Peyer's patch (tissue), 4 donors: ENCODE data around the gene YIPF5.

Source experiments
- POLR2A ChIP-seq, 2 donors: fragments of 450-650 bp; IDR thresholded peaks; one replicate each; pipeline ENCODE4 v1.5.1; 2017; ENCODE audit warnings: antibody characterized with exemption in 2 of 2, mild to moderate bottlenecking in 2 of 2, moderate library complexity in 2 of 2
- TF ChIP-seq, protein P1 (sequence below), 6 experiments: fragments of 450-650 bp in 4 of 6; fragments of 200-600 bp in 2 of 6; sonication (generic) in 1 of 6; IDR thresholded peaks; one replicate each; pipeline ENCODE4 v1.5.1; 2017 to 2019; ENCODE audit warnings: antibody characterized with exemption in 6 of 6, mild to moderate bottlenecking in 3 of 6, moderate library complexity in 1 of 6

DNA sequence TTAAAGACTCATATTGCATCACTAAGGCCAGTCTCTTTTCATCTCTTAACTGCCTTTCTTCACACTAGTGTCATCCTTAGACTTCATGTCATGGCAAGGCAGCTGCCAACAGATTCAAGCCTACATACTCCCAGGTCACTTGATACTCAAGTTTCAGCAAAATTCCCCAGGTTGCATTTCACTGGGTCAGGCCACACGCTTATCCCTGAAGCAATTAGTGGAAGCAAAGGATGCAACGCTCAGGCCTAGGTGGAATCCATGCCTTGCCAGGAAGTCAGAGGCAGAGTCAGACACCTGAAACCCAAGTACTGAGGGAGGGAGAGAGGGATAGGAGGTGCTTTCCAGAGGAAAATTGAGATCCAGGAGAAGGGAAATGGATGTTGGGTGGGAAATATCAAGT lies 28.9 kb downstream of the YIPF5 start:
- no peak for TF ChIP-seq POLR2A (IDR thresholded peaks at IDR 0.05)
- TF ChIP-seq, protein P1, sequence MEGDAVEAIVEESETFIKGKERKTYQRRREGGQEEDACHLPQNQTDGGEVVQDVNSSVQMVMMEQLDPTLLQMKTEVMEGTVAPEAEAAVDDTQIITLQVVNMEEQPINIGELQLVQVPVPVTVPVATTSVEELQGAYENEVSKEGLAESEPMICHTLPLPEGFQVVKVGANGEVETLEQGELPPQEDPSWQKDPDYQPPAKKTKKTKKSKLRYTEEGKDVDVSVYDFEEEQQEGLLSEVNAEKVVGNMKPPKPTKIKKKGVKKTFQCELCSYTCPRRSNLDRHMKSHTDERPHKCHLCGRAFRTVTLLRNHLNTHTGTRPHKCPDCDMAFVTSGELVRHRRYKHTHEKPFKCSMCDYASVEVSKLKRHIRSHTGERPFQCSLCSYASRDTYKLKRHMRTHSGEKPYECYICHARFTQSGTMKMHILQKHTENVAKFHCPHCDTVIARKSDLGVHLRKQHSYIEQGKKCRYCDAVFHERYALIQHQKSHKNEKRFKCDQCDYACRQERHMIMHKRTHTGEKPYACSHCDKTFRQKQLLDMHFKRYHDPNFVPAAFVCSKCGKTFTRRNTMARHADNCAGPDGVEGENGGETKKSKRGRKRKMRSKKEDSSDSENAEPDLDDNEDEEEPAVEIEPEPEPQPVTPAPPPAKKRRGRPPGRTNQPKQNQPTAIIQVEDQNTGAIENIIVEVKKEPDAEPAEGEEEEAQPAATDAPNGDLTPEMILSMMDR (IDR thresholded peaks at IDR 0.05): no peak
